ENCODE data around the gene GARIN3. TPM values are rescaled to one million over a fixed set of nuclear protein-coding genes. Genes with fewer than 3 reads are reported as not detected.

Gene GARIN3
- total RNA-seq, 1 experiment from 2014 or later: not detected

DNA sequence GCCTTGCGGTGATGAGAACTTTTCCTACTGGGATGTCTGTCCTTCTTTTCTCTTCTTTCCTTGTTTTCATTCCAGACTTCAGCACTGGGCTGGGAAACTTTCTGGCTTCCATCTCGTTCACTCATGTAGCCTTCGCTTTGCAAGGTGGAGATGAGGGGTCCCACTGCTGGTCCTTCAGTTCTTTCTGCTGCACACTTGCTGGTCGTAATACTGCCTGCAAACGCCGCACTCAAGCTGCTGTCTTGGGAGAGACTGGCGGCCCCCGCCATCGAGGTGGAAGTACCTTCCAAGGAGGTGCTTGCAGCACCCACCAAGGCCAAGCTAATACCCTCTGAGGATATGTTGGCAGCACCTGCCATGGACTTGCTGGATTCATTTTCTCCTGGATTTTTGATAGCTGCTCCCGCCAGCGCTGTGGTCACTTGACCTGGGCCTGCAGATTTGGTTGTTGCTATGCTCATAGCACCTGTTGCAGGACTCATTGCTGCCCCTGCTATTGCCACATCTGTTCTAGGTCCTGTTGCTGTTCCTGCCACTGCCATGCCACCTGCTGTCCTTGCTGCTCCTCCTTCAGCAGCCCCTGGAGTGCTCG is 3.0 kb downstream of the GARIN3 start:
- H3K36me3 ChIP-seq (ENCODE audit: low read depth): no peaks in the 10 kb centered on the region
- no TSS peak for BruUV-seq (replicated peaks)
- H3K9me2 ChIP-seq (ENCODE audit: insufficient read depth): no peaks in the 10 kb centered on the region
- no peaks in the 10 kb centered on the region for H3K4me1 ChIP-seq (replicated peaks; ENCODE audit: insufficient read depth)
- no peak overlapping the region for H2AFZ ChIP-seq
- H3K27me3 ChIP-seq (ENCODE audit: insufficient read depth, low read depth): peaks cover 100% of the 10 kb centered on the region
- TF ChIP-seq, protein P1, sequence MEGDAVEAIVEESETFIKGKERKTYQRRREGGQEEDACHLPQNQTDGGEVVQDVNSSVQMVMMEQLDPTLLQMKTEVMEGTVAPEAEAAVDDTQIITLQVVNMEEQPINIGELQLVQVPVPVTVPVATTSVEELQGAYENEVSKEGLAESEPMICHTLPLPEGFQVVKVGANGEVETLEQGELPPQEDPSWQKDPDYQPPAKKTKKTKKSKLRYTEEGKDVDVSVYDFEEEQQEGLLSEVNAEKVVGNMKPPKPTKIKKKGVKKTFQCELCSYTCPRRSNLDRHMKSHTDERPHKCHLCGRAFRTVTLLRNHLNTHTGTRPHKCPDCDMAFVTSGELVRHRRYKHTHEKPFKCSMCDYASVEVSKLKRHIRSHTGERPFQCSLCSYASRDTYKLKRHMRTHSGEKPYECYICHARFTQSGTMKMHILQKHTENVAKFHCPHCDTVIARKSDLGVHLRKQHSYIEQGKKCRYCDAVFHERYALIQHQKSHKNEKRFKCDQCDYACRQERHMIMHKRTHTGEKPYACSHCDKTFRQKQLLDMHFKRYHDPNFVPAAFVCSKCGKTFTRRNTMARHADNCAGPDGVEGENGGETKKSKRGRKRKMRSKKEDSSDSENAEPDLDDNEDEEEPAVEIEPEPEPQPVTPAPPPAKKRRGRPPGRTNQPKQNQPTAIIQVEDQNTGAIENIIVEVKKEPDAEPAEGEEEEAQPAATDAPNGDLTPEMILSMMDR (conservative IDR thresholded peaks at IDR 0.05): no peak
- 0 out of 2 replicates have a peak, but pooled peaks have one; percentile 44 for TF ChIP-seq EZH2 (IDR thresholded peaks at IDR 0.05; ENCODE audit: low read depth)
- ChIA-PET POLR2A (ENCODE audit: unreplicated experiment) (no interaction called here), CTCF (no interaction called here)
- no peaks in the 10 kb centered on the region for H3K79me2 ChIP-seq (ENCODE audit: low read depth)
- no peaks in the 10 kb centered on the region for H3F3A ChIP-seq (ENCODE audit: insufficient read depth, low read depth)
- intact Hi-C loops (cut with micrococcal nuclease; ENCODE audit: unreplicated experiment): no loop called here
- H3K4me3 ChIP-seq: no peak overlapping the region
- no peaks in the 10 kb centered on the region for H3K9me3 ChIP-seq (ENCODE audit: insufficient read depth, low read depth)
- H3K4me2 ChIP-seq: no peak overlapping the region
- no peak for DNase-seq
- no peak overlapping the region for H3K27ac ChIP-seq
- no peaks in the 10 kb centered on the region for H4K20me1 ChIP-seq (ENCODE audit: insufficient read depth)

DNA sequence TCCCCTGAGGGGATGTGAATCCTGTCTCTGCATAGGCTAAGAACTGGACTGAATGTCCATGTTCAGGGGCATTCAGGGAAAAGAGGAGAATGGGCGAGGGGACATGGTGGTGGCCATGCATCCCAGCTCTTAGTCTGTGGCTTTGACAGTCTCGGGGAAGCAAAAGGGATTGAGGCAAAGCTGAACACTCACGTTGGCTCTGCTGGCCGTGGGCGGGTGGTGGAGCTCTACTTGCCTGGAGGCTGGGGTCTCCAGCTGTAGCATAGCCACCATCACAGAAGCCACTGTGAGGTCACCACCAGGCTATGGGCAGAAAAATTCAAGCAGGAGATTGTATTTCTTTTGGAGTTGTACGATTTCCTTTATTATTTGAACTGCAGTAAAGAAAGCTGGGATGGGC is 4.1 kb downstream of the GARIN3 start:
- no peak overlapping the region for H3K27ac ChIP-seq
- no peaks in the 10 kb centered on the region for H3F3A ChIP-seq (ENCODE audit: insufficient read depth, low read depth)
- BruUV-seq (replicated peaks): no TSS peak
- no peaks in the 10 kb centered on the region for H3K9me2 ChIP-seq (ENCODE audit: insufficient read depth)
- peaks cover 98% of the 10 kb centered on the region for H3K27me3 ChIP-seq (ENCODE audit: insufficient read depth, low read depth)
- no peaks in the 10 kb centered on the region for H4K20me1 ChIP-seq (ENCODE audit: insufficient read depth)
- no peak overlapping the region for H3K4me2 ChIP-seq
- H3K36me3 ChIP-seq (ENCODE audit: low read depth): no peaks in the 10 kb centered on the region
- DNase-seq: no peak
- no peaks in the 10 kb centered on the region for H3K9me3 ChIP-seq (ENCODE audit: insufficient read depth, low read depth)
- TF ChIP-seq, protein P1 (conservative IDR thresholded peaks at IDR 0.05): no peak
- intact Hi-C loops (cut with micrococcal nuclease; ENCODE audit: unreplicated experiment): no loop called here
- H2AFZ ChIP-seq: no peak overlapping the region
- H3K79me2 ChIP-seq (ENCODE audit: low read depth): no peaks in the 10 kb centered on the region
- H3K4me1 ChIP-seq (replicated peaks; ENCODE audit: insufficient read depth): no peaks in the 10 kb centered on the region
- POLR2A ChIA-PET (ENCODE audit: unreplicated experiment): no interaction called here
- CTCF ChIA-PET: no interaction called here
- no peak overlapping the region for H3K4me3 ChIP-seq

DNA sequence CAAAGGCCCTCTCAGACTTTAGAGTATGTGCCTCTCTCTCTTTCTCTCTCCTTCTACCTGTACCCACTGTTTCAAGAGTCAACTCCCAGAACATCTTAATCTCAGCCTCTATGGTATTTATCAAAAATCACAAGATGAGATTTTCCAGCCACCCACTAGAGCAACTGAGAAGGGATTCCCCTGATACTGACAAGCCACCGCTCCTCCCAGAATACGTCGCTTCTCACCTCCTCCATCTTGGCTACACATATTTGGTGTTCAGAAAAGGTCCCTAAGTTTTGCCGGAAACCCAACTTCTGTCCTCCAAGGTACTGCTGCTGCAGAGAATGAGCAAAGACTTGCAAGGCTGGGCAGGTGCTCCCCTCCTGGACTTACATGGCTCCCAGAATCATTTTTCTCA is 6.1 kb downstream of the GARIN3 start:
- no peaks in the 10 kb centered on the region for H4K20me1 ChIP-seq (ENCODE audit: insufficient read depth)
- no peaks in the 10 kb centered on the region for H3F3A ChIP-seq (ENCODE audit: insufficient read depth, low read depth)
- no peak for DNase-seq
- ChIA-PET POLR2A (ENCODE audit: unreplicated experiment) (no interaction called here), CTCF (no interaction called here)
- H3K4me2 ChIP-seq: no peak overlapping the region
- H3K9me2 ChIP-seq (ENCODE audit: insufficient read depth): no peaks in the 10 kb centered on the region
- H3K4me3 ChIP-seq: no peak overlapping the region
- no peaks in the 10 kb centered on the region for H3K4me1 ChIP-seq (replicated peaks; ENCODE audit: insufficient read depth)
- no peak overlapping the region for H2AFZ ChIP-seq
- H3K79me2 ChIP-seq (ENCODE audit: low read depth): no peaks in the 10 kb centered on the region
- peaks cover 94% of the 10 kb centered on the region for H3K27me3 ChIP-seq (ENCODE audit: insufficient read depth, low read depth)
- H3K36me3 ChIP-seq (ENCODE audit: low read depth): no peaks in the 10 kb centered on the region
- BruUV-seq (replicated peaks): no TSS peak
- intact Hi-C loops (cut with micrococcal nuclease; ENCODE audit: unreplicated experiment): no loop called here
- no peak overlapping the region for H3K27ac ChIP-seq
- H3K9me3 ChIP-seq (ENCODE audit: insufficient read depth, low read depth): no peaks in the 10 kb centered on the region
- no peak for TF ChIP-seq EZH2 (IDR thresholded peaks at IDR 0.05; ENCODE audit: low read depth)

DNA sequence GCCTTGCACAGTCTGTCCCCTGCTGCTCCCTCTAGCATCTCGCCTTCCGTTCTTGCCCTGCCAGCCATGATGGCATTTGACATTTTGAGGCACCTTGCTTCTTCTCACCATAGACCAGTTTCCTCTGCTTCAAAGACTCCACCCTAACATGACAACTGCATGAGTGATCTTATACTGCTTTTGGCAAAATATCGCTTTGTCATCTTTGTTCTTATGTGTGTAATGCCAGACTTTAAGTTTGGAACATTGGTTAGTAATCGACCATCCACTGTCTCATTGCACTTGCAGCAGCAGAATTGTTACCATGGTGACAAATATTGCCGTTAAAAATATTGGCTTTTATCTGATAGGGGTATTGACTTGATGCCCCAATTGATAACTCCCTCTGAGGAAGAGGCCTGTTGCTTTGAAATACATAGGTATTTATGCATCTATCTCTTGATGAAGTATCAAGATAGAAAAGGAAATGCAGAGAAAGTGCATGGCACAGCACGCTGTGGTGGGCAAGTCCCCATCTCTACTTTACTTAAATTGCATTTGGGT is 6.8 kb downstream of the GARIN3 start:
- no peaks in the 10 kb centered on the region for H3F3A ChIP-seq (ENCODE audit: insufficient read depth, low read depth)
- DNase-seq: no peak
- no peak overlapping the region for H3K4me3 ChIP-seq
- no peaks in the 10 kb centered on the region for H4K20me1 ChIP-seq (ENCODE audit: insufficient read depth)
- H3K27me3 ChIP-seq (ENCODE audit: insufficient read depth, low read depth): peaks cover 89% of the 10 kb centered on the region
- H3K4me2 ChIP-seq: no peak overlapping the region
- ChIA-PET POLR2A (ENCODE audit: unreplicated experiment) (no interaction called here), CTCF (no interaction called here)
- no peaks in the 10 kb centered on the region for H3K9me3 ChIP-seq (ENCODE audit: insufficient read depth, low read depth)
- H3K9me2 ChIP-seq (ENCODE audit: insufficient read depth): no peaks in the 10 kb centered on the region
- H2AFZ ChIP-seq: no peak overlapping the region
- no TSS peak for BruUV-seq (replicated peaks)
- H3K36me3 ChIP-seq (ENCODE audit: low read depth): no peaks in the 10 kb centered on the region
- H3K79me2 ChIP-seq (ENCODE audit: low read depth): no peaks in the 10 kb centered on the region
- intact Hi-C loops (cut with micrococcal nuclease; ENCODE audit: unreplicated experiment): no loop called here
- H3K27ac ChIP-seq: no peak overlapping the region
- TF ChIP-seq, protein P1 (conservative IDR thresholded peaks at IDR 0.05): no peak
- TF ChIP-seq EZH2 (IDR thresholded peaks at IDR 0.05; ENCODE audit: low read depth): no peak
- no peaks in the 10 kb centered on the region for H3K4me1 ChIP-seq (replicated peaks; ENCODE audit: insufficient read depth)

Measured in PC-9 (cell line).